KBM-7 (cell line): ENCODE measurements around the gene MATN4.
"Not testable (repeated sequence)": the region's sequence is repeated elsewhere in the genome, so short reads cannot be mapped to it uniquely, and the experiment has no call there.

Source experiments
- DNase-seq: peaks from one replicate; pipeline ENCODE4 v3.0.0-alpha.2; 2015
- in situ Hi-C: fragments of 300-500 bp; cut with MboI; formaldehyde crosslinking; loops from 2 replicates; pipeline ENCODE4 v1.14.3; 2020; ENCODE audit warnings: low sequenced_read_pairs, low pct_unique_long_range_greater_than_20kb, mixed read lengths

Gene MATN4, protein sequence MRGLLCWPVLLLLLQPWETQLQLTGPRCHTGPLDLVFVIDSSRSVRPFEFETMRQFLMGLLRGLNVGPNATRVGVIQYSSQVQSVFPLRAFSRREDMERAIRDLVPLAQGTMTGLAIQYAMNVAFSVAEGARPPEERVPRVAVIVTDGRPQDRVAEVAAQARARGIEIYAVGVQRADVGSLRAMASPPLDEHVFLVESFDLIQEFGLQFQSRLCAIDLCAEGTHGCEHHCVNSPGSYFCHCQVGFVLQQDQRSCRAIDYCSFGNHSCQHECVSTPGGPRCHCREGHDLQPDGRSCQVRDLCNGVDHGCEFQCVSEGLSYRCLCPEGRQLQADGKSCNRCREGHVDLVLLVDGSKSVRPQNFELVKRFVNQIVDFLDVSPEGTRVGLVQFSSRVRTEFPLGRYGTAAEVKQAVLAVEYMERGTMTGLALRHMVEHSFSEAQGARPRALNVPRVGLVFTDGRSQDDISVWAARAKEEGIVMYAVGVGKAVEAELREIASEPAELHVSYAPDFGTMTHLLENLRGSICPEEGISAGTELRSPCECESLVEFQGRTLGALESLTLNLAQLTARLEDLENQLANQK

DNA sequence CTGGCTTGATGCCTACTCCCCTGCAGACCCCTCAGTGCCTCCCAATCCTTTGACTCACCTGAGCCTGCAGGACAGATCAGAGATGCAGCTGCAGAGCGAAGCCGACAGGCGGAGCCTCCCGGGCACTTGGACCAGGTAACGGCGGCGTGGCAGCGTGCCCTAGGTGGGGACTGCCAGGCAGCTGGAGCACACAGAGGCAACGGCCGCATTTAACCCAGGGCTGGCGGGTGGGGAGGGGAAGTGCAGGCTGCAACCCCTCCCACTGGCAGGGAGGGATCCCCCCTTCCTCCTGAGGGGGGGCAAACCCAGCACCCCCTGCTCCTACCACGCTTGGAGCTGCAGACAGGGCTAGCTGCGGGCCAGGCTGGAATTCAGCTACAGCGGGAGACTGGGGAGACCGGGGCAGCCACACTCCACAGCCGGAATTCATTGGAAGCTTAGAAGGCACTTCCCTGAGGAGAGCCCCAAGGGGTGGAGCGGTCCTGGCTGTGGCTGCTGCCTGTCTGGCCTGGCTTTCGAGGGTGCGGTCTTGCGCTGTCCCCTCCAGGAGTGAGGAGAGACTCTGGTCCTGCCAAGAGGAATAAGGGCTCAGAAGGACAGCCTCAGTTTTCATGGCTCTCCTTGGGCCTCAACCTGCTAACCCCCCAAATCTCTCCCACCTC lies at the start of gene MATN4:
Gene MATN4, minus strand, starts transcription at position 183 of the 662 bp plus-strand sequence. CDS start 2,717 bp downstream, outside the sequence.
- in situ Hi-C loops, result loop anchor here (25.0 kb wide), 1 partner anchor 454 kb away; no protein-coding TSS in a partner anchor
- DNase-seq, result no peak

DNA sequence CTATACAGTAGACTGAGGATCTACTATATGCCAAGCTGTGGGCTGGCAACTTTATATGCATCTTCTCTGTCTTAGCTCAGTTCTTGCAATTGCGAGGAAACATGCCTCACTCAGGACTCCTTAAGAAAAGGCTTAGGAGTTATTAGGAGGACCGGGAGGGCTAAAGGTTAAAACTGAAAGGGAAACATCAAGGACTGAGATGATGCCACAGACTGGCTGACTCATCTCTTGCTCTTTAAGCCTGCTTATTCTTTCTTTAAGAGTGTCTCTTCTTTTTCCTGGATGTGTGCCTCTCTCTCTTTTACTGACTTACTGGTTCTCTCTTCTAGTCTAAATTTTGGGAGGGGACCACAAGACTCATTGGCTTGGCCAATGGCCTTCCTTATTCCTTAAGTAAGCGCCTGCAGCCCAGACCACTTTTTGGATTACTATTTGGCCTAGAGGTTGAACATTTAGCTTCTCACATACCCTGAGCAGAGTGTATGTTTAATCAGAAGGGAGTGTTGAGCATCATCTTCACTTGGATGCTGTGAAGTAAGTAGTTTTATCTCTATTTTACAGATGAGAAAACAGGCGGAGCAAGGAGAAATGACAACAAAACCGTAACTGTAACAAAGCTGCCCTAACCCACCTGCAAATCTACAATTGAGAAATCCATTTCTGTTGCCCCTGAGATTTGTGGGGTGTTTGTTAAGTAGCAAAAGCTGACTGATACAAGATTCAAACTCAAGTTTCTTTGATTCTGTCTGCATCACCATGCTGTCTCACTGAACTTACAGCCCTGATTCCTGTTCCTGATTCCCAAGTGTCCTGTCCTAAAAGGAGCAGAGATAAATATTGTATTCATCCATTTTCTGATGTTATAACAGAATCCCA lies 47.3 kb upstream of the MATN4 start:
- DNase-seq, result no peak
- in situ Hi-C loops, result no loop called here

DNA sequence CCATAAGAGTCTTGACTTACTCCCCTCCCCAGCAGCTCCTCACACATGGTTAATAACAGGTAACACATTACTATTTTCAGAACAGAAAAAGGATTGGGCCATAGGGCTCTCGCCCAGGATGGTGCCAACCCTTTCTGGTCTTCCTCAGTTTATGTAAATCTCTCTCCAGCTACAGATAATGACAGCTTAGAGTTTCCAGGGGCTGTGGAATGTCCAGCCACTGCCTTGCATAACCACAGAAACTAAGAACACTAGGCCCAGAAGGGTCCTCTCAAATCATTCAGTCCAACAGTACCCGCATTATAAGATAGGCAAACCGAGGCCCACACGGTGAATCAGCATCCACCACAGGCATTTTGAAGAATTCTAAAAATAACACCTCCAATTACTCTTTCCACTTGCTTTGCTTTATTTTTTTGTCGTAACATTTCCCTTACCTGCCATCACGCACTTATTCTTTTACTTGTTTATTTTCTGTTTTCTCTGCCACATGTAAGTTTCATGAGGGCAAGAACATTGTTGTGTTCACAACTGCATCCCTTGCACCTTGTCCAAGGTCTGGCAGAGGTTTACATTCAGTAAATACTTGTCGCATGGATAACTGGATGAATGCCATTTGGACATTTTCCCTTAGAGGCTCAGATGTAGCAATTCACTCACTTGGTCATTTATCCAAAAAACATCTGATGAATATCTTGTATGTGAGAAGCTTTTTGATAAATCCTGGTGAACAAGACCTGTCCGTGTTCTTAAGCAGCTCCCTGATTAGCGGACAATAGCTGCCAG lies 46.5 kb upstream of the MATN4 start:
- DNase-seq, result no peak
- in situ Hi-C loops, result no loop called here

DNA sequence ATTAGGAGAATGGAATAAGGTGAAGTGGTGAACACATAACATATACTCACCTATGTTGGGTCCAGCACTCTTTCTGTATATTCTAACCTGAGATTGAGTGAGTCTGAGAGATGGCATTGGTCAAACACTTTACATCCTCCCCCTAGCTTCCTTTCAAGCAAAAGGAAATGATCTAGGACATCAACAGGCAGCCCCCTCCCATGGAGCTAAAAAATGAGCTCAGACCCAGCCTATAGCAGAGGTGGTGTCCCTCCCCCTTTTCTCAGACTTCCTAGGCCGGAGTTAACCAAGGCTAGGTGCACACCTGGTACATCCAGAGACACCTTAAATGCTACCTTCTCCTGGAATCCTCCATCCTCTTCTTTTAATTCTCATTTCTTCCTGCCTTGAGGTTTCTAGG lies 45.6 kb upstream of the MATN4 start:
- in situ Hi-C loops, result no loop called here

DNA sequence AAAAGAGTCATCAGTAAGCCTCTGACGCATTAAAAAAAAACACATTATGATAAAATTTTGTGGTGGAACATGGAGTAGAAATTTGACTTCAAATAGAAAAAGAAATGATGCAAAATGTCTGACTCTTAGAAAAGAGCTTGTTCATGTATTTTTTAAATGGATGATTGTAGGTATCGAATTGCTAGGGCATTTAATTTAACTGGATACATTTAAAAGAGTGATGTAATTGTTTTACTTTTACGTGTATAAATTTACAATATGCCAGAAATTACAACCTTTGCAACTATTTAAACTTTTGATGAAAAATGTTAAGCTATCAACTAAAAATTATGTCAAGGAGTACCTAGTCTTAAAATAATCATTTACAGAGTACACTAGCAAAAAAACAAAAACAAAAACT lies 44.6 kb upstream of the MATN4 start:
- in situ Hi-C loops, result no loop called here
- DNase-seq, result no peak

More for the DNA sequence above, 45.6 kb upstream of the MATN4 start:
- DNase-seq, result no peak

DNA sequence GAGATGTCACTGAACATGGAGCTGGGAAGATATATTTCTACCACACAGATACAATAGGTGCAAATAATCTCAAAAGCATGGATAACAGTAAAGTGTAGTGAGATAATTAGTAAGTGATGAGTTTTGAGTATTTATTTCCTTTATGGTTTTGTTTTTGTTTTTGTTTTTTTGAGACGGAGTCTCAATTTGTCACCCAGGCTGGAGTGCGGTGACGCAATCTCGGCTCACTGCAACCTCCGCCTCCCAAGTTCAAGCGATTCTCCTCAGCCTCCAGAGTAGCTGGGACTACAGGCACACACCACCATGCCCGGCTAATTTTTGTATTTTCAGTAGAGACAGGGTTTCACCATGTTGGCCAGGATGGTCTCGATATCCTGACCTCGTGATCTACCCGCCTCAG lies 42.7 kb upstream of the MATN4 start:
- DNase-seq, in situ Hi-C loops: not testable (repeated sequence)

DNA sequence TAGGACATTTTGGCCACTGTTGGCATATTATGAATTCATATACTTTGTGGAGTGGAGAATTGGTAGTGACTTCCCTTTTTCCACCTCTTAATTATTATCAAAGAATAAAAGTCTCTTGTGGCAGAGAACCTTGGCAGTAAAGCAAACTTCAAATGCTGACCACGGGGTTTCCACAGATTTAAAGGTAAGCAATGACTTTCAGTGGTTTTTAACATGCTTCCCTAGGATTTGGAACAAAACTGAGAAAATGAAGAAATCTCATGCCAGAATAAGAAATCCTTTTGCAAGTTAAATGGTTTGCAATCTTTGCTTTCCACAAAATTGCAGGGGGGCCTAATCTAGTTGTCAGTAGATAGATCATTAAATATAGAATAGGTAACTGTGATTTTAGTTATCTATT lies 42.1 kb upstream of the MATN4 start:
- in situ Hi-C loops, result no loop called here
- DNase-seq, result no peak

DNA sequence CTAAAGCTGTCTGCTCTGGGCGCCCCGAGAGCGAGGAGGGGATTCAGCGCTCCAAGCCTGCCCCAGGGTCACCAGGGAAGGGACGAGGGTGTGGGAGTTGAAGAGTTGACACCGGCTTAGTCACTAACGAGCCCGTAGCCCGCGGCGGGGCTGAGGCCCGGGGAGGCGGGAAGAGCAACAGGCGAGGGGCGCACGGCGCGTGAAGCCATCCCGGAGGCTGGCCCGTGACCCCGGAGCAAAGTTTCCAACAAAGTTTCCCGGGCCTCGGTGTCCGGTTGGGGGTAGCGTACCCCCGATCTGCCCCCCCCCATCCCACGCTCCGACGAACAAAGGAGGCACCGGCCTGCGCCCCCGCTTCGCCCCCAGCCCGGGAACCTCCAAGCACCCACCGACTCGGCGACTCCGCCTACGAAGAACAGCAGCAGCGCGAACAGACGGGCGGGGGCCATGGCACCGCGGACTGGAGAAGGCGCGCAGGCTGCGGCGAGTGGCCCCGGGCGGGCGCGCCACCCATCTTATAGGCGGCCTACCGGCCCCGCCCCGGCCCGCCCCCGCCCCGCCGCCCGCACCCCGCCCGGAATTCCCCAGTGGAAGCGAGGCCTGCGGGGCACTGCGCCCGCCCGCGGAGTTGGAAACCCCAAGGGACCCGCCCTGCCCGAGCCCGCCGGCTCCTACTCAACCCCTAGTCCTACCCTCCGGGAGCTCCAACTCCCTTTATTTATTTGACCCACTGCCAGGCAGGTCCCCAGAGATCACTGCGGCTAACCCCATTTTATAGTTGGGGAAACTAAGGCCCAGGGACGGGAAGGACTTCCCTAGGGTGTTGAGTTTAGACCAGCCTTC lies 40.1 kb upstream of the MATN4 start, which contains the start of gene SDC4:
Gene SDC4, minus strand, starts transcription at position 489 of the 843 bp plus-strand sequence. Its CDS starts 40 bp downstream, at position 449.
- in situ Hi-C loops, result no loop called here
- DNase-seq, result no peak

DNA sequence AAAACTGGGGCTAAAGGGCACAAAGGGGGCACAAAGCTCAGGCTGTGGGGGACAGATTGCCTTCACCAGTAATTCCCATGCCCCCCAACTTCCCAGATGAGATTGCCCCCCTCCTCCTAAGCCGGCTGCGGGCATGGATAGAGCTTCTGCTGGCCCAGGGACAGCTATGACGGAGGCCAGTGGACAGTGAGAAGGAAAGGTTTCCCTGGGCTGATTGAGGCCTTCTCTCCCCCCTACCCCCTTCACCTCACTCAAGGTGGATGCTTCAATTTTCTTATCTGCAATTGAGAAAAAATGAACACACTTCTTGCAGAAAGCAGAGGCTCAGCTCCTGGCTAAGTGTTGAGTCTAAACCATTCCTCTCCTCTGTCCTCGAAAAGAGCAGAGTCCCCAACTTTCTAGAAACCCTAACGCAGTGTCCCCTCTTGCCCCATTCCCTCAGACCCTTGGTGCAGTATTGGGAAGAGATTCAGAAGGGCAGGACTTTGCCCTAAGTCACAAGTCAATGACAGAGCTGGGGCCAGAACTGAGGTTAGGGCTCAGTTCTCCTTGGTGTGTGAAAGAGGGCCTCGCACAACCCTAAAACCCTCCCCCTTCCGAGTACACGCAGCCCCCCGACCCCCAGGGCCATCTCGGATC lies 39.3 kb upstream of the MATN4 start:
- DNase-seq, result no peak
- in situ Hi-C loops, result no loop called here

DNA sequence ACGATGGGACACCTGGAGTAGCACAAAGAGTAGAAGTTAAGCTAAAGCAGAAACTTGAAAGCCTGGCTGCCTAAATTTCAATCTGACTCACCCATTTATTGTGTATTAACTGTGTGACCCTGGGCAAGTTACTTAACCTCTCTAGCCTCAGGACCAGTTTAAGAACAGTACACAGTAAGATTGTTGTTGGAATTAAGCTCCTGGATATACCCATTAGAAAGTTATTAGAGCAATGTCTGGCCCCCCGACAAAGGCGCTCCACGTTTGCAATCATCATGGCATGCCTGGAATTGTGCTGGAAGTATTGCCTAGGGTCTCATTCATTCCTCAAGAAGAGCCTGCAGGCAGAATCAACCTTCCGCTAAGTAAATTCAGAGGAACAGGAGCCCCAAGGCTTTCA lies 38.8 kb upstream of the MATN4 start:
- in situ Hi-C loops, result no loop called here
- DNase-seq, result no peak

DNA sequence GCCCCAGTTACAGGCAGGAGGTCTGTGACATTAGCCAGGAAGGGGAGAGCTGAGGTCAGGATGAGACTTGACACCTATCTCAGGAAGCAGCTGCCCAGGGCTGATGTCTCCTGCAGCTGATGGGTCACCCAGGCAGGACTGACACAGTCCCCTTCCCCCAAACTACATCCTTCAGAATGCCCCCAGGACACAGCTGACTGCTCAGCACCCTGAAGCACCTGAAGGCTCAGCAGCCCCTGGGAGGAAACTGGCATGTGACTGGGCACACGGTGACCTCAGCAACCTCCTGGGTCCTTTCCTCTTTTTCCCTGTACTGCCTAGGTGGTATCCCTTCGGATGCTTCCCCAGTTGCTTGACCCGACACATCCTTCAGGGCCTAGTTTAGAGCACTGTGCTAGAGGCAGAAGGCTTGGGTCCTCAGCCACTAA lies 38.2 kb upstream of the MATN4 start:
- no peak for DNase-seq
- in situ Hi-C loops, result no loop called here

DNA sequence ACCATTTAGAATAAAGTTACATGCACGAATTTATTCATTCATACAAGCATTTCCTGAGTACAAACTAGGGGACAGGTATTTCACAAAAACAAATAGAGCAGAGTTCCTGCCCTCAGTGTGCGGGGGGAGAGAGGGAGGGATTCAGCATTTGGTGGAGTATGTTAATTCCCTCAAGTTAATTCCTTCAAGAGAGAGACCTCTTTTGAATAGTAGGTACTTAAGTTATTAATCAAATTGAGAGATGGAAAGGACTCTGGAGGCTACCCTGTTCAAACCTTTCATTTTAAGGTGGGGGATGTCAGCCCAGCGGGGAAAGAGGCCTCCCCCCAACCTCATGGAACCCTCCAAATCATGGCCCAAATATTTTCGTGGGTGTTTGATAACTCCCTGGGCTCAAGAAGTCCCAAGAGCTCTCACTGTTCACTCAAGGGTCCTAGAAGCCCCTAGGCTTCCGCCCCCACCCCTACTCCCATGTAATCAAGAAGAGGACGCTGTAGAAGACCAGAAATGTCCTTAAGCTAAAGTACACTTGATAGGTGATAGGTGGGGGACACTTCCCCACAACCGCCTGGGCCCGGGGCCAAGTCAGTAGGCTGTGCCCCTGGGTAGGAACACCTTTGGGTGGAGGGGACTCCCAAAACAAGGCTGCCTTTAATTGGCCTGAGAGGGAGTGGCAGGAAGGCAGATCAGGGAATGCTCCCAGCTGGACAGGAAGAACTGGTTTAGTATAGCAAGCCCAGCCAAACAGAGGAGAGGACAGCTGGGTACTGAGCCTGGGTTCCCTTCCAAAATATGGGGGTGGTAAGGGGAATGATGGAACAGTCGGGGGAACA lies 37.2 kb upstream of the MATN4 start:
- DNase-seq, result no peak
- in situ Hi-C loops, result no loop called here

DNA sequence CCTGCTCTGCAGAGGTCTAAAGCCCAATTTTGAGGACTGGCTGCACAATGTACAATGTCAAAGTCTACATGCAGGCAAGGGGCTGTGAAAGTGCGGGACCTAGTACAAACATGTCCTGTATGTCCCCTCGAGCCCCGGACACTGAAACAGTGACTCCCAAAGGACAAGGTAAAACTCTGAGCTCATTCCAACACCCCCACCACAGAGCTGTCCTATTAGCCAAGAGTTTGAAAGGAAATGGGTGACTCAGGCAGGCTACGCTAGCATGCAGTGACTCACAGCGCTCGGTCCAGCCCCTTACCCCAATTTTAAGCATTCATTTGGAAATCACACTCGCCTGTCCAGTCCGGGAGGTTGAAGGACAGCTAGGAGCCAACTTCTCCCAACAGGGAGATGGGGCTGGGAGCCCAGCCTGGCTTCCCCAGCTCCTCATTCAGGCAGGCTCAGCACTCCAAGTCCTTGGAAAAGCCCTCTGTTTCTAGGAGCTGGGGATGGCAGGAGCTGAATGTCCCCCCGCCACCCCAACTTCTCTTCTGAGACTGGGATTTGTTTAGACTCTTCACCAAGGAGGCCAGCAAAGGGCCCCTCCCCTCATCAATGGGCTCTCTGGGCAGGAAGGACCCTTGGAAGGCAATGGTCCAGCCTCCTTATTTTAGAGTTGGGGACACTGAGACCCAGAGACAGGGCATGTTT lies 36.2 kb upstream of the MATN4 start:
- no peak for DNase-seq
- in situ Hi-C loops, result no loop called here

DNA sequence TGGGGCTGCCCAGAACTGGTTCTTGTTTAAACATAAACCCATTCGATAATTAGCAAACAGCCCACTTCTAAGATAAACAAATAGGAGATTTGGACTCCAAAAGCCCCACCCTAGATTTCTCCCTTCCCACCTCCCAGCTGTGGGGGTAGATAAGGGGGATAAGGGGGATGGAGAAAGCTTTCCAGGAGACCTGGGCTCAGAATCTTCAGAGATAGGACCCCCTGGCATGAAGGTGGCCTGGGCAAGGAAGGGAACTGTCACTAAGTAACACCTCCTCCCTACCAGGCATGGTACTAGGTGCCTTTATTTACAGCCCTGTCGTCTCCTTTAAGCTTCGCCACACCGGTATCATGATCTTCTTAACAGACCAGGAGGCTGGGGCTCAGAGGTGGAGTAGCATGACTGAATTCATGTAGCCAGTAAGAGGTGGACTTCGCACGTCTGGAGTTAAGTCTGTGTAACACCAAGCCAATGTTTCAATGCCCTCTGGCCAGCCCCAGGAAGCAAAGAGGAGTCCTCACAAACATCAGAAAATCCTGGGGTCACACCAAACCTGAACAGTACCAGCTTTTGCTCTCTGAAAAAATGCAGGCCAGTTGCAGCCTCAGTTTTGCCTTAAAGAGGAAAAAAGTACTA lies 35.6 kb upstream of the MATN4 start:
- in situ Hi-C loops, result no loop called here
- DNase-seq, result no peak

DNA sequence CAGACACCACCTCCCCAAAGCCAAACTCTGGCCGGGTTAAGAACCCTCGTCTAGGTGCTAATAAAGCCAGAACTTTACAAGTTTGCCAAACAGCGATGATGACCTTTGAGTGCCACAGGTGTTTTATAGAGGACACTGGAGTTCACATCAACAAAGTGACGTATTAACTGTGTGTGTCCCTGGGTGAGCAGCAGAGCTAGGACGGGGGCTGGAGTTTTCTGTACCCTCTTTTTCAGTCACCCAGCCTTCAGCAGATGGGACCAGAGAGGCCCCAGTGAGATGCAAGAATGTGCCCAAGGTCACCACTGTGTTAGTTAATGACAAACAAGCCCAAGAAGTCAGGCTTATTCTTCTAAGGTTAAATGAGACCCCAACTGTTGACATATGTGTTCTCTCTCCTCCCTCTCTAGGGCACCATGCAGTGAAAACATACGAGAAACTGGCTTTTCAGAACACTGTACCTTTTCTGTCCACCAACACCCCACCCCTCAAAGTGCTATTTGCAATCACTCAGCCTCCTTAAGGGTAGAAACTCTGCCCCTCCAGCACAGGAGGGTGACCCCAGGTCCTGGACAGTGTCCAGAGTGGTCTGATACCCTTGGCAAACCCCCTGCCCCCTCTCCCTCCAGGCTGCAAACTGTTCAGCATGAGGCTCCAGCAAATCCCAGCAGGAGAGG lies 34.9 kb upstream of the MATN4 start:
- in situ Hi-C loops, result no loop called here
- DNase-seq, result no peak
